Activated naive CD8-positive, alpha-beta T cell (primary cell): Measurements from ENCODE around the gene TUBGCP3.

ENCODE experiments used
- H3K27ac Mint-ChIP-seq: one replicate; pipeline ENCODE4 v1.8.0; 2021; ENCODE audit warnings: mixed read lengths
- H3K27me3 Mint-ChIP-seq: one replicate; pipeline ENCODE4 v1.8.0; 2021; ENCODE audit warnings: mixed read lengths
- H3K36me3 Mint-ChIP-seq: one replicate; pipeline ENCODE4 v1.8.0; 2021; ENCODE audit warnings: mixed read lengths
- H3K4me1 Mint-ChIP-seq: one replicate; pipeline ENCODE4 v1.8.0; 2021; ENCODE audit warnings: low read depth, mixed read lengths
- H3K4me3 Mint-ChIP-seq: one replicate; pipeline ENCODE4 v1.8.0; 2021; ENCODE audit warnings: mild to moderate bottlenecking, mixed read lengths
- H3K9me3 Mint-ChIP-seq: one replicate; pipeline ENCODE4 v1.8.0; 2021; ENCODE audit warnings: low read depth, mixed read lengths

TUBGCP3 gene

DNA sequence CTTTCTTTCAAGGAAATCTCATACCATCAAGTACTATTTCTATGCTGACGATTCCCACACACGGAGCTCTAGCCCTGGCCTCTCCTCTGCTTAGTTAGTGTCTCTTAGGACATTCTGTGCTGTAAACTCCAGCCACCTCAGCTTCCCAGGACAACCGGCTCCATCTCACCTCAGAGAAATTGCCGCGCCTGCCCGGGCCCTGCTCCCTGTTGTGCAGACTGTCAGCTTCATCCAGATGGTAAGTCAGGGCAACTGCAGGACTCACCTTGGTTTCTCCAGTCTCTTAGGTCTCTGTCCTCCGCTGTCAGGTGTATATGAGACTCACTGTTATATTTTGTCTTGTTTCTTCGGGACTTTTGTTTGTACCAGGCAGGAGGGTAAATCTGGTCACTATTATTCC, 113.1 kb downstream of the TUBGCP3 start:
- Mint-ChIP-seq H3K27ac (no peak overlapping the region), H3K4me3 (no peak overlapping the region), H3K9me3 (peaks cover 12% of the 10 kb centered on the region), H3K27me3 (no peaks in the 10 kb centered on the region), H3K4me1 (no peaks in the 10 kb centered on the region), H3K36me3 (peaks cover 26% of the 10 kb centered on the region)

DNA sequence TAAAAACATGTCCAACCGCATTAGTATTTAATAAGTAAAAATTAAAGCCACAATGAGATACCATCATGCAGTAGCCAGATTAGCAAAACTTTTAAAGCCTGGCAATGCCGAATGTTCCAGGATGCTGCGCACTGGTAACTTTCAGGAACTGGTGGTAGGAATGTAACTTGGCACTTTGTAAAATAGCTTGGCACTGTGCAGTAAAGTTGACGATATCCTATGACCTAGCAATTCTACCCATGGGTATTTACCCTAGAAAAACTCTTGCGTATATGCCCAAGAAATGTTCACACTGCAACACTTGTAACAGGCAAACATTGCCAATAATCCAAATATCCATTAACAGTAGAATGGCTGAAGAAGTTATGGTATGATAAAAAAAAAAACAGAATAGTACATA, 114.1 kb downstream of the TUBGCP3 start:
- H3K9me3 Mint-ChIP-seq, result peaks cover 12% of the 10 kb centered on the region
- H3K27me3 Mint-ChIP-seq, result no peaks in the 10 kb centered on the region
- no peak overlapping the region for H3K4me3 Mint-ChIP-seq
- no peak overlapping the region for H3K27ac Mint-ChIP-seq
- H3K4me1 Mint-ChIP-seq, result no peaks in the 10 kb centered on the region
- H3K36me3 Mint-ChIP-seq, result peaks cover 26% of the 10 kb centered on the region

GRCh38 chr13:112469071-112469745, 118.7 kb downstream of the TUBGCP3 start:
- Mint-ChIP-seq H3K27ac (no peak overlapping the region), H3K9me3 (peaks cover 12% of the 10 kb centered on the region), H3K27me3 (no peaks in the 10 kb centered on the region), H3K4me1 (no peaks in the 10 kb centered on the region), H3K36me3 (peaks cover 26% of the 10 kb centered on the region), H3K4me3 (no peak overlapping the region)

DNA sequence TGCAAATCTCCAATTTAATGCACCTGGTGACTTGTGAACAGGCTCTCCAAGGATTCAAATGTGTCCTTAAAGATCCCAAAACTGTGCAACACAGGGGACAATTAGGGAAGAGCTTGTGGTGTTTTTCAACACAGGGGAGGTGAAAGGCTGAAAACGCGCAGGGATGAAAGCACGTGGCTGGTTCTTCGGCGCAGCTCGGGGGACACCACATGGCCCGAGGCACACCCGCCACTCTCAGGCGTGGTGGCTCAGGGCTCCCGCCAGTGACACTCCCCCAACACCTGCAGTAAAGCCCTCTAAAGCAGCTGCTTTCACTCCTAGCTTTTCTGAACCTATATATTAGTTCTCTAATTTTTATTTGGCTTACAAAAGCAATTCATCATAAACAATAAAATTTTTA, 119.9 kb downstream of the TUBGCP3 start:
- no peak overlapping the region for H3K27ac Mint-ChIP-seq
- no peak overlapping the region for H3K4me3 Mint-ChIP-seq
- no peaks in the 10 kb centered on the region for H3K27me3 Mint-ChIP-seq
- peaks cover 12% of the 10 kb centered on the region for H3K9me3 Mint-ChIP-seq
- peaks cover 29% of the 10 kb centered on the region for H3K36me3 Mint-ChIP-seq
- no peaks in the 10 kb centered on the region for H3K4me1 Mint-ChIP-seq

GRCh38 chr13:112467236-112467635, 120.7 kb downstream of the TUBGCP3 start:
- no peak overlapping the region for H3K4me3 Mint-ChIP-seq
- H3K36me3 Mint-ChIP-seq, result peaks cover 25% of the 10 kb centered on the region
- peaks cover 8% of the 10 kb centered on the region for H3K9me3 Mint-ChIP-seq
- no peaks in the 10 kb centered on the region for H3K4me1 Mint-ChIP-seq
- H3K27ac Mint-ChIP-seq, result no peak overlapping the region
- H3K27me3 Mint-ChIP-seq, result no peaks in the 10 kb centered on the region

GRCh38 chr13:112466132-112467058, 121.6 kb downstream of the TUBGCP3 start:
- no peak overlapping the region for H3K27ac Mint-ChIP-seq
- peaks cover 8% of the 10 kb centered on the region for H3K9me3 Mint-ChIP-seq
- H3K27me3 Mint-ChIP-seq, result no peaks in the 10 kb centered on the region
- H3K4me3 Mint-ChIP-seq, result no peak overlapping the region
- peaks cover 23% of the 10 kb centered on the region for H3K36me3 Mint-ChIP-seq
- H3K4me1 Mint-ChIP-seq, result no peaks in the 10 kb centered on the region

DNA sequence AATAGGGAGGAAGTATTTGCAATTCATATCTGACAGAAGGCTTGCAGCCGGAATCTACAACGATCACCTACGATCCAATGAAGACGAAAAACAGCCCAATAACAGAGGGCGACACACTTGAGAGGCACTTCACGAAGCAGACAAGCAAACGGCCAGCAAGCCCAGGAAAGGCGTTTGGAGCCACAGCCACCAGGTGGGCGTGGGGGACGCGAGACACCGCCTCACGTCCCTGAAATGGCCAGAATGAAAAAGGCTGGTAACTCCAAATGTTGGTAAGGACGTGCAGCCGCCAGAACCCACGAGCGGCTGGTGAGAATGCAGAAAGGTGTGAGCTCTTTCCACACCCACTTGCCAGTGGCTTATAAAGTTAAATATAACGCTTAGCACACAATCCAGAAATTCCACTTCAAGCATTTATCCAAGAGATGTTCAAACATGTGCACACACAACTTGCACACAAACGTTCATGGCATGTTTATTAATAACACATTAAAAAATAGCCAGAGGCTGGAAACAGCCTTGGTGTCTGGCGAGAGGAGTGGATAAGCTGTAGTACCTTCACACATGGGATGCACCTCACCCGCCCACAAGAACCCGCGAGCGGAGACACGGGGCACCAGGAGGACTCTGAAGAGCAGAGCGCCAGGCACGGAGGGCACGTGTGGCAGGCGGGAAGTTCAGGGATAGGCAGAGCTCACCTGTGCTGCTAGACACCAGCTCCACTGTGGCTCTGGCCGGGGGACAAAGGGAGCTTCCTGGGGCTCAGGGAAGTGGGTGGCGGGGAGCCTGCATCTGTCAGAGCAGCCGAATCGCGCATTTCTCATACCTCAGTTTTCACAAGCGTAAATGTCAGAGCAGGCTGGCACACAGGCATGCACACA, 122.5 kb downstream of the TUBGCP3 start:
- Mint-ChIP-seq H3K4me3 (no peak overlapping the region), H3K27me3 (no peaks in the 10 kb centered on the region), H3K36me3 (peaks cover 16% of the 10 kb centered on the region), H3K9me3 (peaks cover 8% of the 10 kb centered on the region), H3K27ac (no peak overlapping the region), H3K4me1 (peaks cover 3% of the 10 kb centered on the region)

- Mint-ChIP-seq H3K27me3 (peaks cover 1% of the 10 kb centered on the region), H3K9me3 (peaks cover 13% of the 10 kb centered on the region), H3K27ac (no peak overlapping the region), H3K4me1 (peaks cover 5% of the 10 kb centered on the region), H3K4me3 (no peak overlapping the region), H3K36me3 (peaks cover 14% of the 10 kb centered on the region)
Observed at GRCh38 chr13:112464720-112465119, 123.2 kb downstream of the TUBGCP3 start.

DNA sequence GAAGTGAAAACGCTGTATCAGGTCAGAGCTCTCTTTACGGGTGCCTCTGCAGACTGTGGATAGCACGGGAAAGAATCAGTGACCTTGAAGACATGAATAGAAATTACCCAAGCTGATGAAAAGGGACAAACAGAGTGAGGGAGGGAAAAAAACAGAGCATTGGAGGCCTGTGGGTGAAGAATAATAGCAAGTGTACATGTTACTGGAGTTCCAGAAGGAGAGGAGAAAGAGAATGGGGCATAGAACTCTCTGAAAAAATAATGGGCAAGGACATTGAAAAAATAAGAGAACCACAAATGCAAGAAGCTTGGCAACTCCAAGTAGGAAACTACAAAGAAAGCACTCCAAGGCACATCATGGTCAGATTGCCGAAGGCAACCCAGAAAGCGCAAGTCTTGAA, 125.5 kb downstream of the TUBGCP3 start:
- Mint-ChIP-seq H3K4me1 (peaks cover 5% of the 10 kb centered on the region), H3K27ac (no peak overlapping the region), H3K9me3 (peaks cover 20% of the 10 kb centered on the region), H3K36me3 (peaks cover 14% of the 10 kb centered on the region), H3K27me3 (peaks cover 1% of the 10 kb centered on the region), H3K4me3 (no peak overlapping the region)

GRCh38 chr13:112457485-112457884, 130.5 kb downstream of the TUBGCP3 start:
- Mint-ChIP-seq H3K4me3 (no peak overlapping the region), H3K27me3 (peaks cover 1% of the 10 kb centered on the region), H3K36me3 (peaks cover 5% of the 10 kb centered on the region), H3K27ac (no peak overlapping the region), H3K4me1 (peaks cover 5% of the 10 kb centered on the region), H3K9me3 (peaks cover 19% of the 10 kb centered on the region)

GRCh38 chr13:112457081-112457480, 130.9 kb downstream of the TUBGCP3 start:
- peaks cover 15% of the 10 kb centered on the region for H3K9me3 Mint-ChIP-seq
- H3K27me3 Mint-ChIP-seq, result peaks cover 1% of the 10 kb centered on the region
- H3K27ac Mint-ChIP-seq, result no peak overlapping the region
- peaks cover 5% of the 10 kb centered on the region for H3K4me1 Mint-ChIP-seq
- peaks cover 2% of the 10 kb centered on the region for H3K36me3 Mint-ChIP-seq
- no peak overlapping the region for H3K4me3 Mint-ChIP-seq

DNA sequence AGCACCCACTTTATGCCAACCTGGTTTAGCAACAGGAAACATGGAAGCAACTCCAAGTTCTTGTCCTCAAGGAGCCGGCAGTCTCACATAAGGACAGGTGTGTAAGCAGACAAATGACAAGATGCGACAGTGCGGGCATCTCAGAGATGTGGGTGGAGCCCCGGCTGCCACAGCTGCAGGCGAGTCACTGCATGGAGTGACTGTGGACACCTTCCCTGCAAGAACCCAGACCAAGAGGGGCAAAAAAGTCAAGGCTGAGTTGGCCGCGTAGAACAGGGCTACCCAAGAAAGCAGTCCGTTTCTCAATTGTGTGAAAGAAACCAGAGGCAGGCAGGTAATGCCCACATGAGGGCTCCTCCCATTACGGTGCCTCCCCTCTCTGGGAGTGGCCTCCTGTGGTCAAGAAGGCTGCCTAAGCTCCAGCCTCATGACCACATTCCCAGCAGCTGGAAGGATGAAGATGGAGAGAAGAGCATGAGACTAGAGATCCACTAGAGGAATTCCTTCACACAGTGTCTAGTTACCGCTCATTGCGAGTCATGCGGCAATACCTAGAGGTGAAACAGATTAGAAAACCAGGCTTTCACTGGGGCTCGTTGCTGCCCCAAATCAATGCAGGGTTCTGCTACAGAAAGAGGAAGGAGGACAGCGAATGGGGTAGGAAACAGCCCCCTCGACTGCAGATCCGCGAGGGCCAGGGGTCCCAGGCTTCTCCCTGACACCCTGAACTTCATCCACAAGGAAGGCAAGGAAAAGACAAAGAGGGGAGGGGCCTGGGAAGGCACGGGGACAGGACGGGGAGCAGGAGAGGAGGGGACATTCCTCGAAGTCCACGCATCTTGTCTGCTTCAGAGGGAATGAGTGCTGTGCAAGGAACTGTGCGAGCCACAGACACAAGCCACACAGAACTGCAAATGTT, 131.6 kb downstream of the TUBGCP3 start:
- H3K27ac Mint-ChIP-seq, result peak overlapping the region; percentile 54
- peaks cover 5% of the 10 kb centered on the region for H3K4me1 Mint-ChIP-seq
- H3K36me3 Mint-ChIP-seq, result no peaks in the 10 kb centered on the region
- H3K9me3 Mint-ChIP-seq, result peaks cover 12% of the 10 kb centered on the region
- H3K4me3 Mint-ChIP-seq, result no peak overlapping the region
- peaks cover 1% of the 10 kb centered on the region for H3K27me3 Mint-ChIP-seq

DNA sequence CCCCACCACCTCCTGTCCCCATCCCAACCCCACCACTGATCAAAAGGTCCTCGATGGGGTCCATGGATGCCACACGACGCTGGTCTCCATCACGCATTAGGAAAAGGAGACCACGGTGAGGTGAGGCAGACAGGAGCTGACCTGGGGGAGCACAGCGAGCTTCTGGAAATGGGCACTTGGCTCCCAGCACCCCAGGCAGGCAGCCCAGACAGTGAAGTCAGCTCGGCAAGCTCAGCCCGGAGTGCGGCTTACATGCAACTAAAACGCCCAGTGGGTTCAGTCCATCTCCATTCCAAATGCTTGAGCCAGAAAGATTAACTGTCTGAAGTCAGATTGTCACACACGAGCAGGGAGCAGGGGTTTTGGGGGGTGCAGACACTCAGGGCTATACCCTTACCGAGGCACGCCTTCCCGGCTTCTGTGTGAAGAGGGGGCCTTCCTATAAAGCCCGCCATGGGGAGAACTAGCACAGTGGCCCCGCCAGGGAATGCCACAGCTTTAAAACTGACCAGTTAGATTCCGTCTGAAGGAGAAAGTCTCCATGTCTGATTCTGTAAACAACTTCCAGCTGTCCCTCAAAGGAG, 132.4 kb downstream of the TUBGCP3 start:
- Mint-ChIP-seq H3K4me3 (no peak overlapping the region), H3K27ac (no peak overlapping the region), H3K27me3 (peaks cover 1% of the 10 kb centered on the region), H3K36me3 (no peaks in the 10 kb centered on the region), H3K4me1 (peaks cover 2% of the 10 kb centered on the region), H3K9me3 (peaks cover 12% of the 10 kb centered on the region)
